Hepatocyte (in vitro differentiated cells): ENCODE data around the gene SYNE2.

Experiments
- EZH2phosphoT487 ChIP-seq: fragments of 200-600 bp; sonication (generic); IDR thresholded peaks from one replicate; pipeline ENCODE4 v1.6.1; 2018; ENCODE audit warnings: antibody characterized with exemption, mild to moderate bottlenecking, low read depth, moderate library complexity; ENCODE audit not compliant: unreplicated experiment, severe bottlenecking
- TF ChIP-seq, protein P1 (sequence below): fragments of 200-600 bp; sonication (generic); IDR thresholded peaks from 2 replicates; pipeline ENCODE4 v1.5.1; 2016; ENCODE audit warnings: antibody characterized with exemption, mild to moderate bottlenecking; ENCODE audit not compliant: poor library complexity

DNA sequence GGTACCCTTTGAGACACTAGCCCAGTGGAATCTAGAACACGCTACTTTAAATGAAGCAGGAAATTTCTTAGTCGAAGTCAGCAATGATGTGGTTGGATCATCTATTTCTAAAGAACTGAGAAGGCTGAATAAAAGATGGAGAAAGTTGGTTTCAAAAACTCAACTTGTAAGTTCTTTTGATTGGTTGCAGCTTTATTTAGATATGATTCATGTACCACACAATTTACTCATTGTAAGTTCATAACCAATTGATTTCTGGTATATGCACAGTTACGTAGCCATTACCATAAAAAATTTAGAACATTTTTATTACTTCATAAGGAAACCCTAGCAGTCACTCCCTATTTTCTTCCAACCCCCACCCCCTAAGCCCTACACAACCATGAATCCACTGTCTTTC is 129.8 kb downstream of the SYNE2 start:
- TF ChIP-seq, protein P1, sequence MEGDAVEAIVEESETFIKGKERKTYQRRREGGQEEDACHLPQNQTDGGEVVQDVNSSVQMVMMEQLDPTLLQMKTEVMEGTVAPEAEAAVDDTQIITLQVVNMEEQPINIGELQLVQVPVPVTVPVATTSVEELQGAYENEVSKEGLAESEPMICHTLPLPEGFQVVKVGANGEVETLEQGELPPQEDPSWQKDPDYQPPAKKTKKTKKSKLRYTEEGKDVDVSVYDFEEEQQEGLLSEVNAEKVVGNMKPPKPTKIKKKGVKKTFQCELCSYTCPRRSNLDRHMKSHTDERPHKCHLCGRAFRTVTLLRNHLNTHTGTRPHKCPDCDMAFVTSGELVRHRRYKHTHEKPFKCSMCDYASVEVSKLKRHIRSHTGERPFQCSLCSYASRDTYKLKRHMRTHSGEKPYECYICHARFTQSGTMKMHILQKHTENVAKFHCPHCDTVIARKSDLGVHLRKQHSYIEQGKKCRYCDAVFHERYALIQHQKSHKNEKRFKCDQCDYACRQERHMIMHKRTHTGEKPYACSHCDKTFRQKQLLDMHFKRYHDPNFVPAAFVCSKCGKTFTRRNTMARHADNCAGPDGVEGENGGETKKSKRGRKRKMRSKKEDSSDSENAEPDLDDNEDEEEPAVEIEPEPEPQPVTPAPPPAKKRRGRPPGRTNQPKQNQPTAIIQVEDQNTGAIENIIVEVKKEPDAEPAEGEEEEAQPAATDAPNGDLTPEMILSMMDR, result no peak
- no peak for TF ChIP-seq EZH2phosphoT487
